ENCODE results near the gene FGF12.
"Not testable (repeated sequence)": the region's sequence is repeated elsewhere in the genome, so short reads cannot be mapped to it uniquely, and the experiment has no call there.

FGF12 gene

DNA sequence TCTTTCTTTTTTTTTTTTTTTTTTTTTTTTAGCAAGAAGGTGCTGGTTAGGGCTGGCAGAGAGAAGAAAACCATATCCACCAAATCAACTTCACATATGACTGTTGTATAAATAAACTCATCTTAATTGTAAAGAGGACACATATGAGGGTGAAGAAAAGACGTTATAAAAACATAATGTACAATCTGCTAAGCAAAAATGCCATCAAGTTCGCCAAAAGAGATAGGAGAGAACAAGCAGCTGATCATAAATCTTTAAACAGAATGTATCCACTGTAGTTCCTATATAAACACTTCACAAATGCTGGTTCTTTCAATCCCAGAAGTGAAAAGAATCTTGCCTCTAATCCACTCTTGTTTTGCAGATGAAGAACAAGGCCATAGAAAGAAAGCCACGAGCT is 9.2 kb downstream of the FGF12 start:
- ChIA-PET POLR2A (no interaction called here), CTCF (interaction anchor here (1.0 to 1.8 kb wide), 2 partner anchors 8 to 14 kb away, joined by 3 to 6 read pairs; no protein-coding TSS in a partner anchor)
- TF ChIP-seq, protein P1, sequence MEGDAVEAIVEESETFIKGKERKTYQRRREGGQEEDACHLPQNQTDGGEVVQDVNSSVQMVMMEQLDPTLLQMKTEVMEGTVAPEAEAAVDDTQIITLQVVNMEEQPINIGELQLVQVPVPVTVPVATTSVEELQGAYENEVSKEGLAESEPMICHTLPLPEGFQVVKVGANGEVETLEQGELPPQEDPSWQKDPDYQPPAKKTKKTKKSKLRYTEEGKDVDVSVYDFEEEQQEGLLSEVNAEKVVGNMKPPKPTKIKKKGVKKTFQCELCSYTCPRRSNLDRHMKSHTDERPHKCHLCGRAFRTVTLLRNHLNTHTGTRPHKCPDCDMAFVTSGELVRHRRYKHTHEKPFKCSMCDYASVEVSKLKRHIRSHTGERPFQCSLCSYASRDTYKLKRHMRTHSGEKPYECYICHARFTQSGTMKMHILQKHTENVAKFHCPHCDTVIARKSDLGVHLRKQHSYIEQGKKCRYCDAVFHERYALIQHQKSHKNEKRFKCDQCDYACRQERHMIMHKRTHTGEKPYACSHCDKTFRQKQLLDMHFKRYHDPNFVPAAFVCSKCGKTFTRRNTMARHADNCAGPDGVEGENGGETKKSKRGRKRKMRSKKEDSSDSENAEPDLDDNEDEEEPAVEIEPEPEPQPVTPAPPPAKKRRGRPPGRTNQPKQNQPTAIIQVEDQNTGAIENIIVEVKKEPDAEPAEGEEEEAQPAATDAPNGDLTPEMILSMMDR (IDR thresholded peaks at IDR 0.05; ENCODE audit: control extremely low read depth, extremely low read depth, low read depth, missing control alignments): no peak
- no peak for DNase-seq (ENCODE audit: extremely low spot score)

DNA sequence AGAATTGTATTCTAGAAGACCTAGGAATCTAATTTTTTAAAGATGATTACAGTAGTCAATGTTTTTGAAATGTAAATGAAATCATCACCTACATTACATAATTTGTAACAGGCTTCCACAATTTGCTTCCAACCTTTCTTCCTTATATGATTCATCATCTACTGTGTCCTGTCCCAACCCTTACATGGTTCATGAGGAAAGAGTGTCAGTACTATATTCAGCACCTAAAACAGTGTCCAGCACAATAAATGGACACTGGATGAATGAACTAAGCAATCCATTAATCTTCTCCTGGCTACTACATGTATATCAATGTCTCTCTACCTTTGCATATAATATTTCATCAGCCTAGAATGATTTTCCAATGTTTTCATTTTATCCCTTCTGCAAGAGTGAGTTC is 12.2 kb downstream of the FGF12 start:
- POLR2A ChIA-PET: no interaction called here
- TF ChIP-seq, protein P1 (IDR thresholded peaks at IDR 0.05; ENCODE audit: control extremely low read depth, extremely low read depth, low read depth, missing control alignments): no peak
- DNase-seq (ENCODE audit: extremely low spot score): no peak
- CTCF ChIA-PET: no interaction called here

DNA sequence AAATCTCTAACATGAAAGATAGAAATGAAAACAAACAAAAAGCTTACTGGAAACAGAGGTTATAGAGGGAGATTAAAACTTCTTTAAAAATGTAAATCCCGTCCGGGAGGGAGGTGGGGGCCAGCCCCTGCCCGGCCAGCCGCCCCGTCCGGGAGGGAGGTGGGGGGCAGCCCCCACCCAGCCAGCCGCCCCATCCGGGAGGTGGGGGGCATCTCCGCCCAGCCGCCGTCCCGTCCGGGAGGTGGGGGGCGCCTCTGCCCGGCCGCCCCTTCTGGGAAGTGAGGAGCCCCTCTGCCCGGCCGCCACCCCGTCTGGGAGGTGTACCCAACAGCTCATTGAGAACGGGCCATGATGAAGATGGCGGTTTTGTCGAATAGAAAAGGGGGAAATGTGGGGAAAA is 16.2 kb downstream of the FGF12 start:
- POLR2A ChIA-PET, CTCF ChIA-PET: not testable (repeated sequence)

DNA sequence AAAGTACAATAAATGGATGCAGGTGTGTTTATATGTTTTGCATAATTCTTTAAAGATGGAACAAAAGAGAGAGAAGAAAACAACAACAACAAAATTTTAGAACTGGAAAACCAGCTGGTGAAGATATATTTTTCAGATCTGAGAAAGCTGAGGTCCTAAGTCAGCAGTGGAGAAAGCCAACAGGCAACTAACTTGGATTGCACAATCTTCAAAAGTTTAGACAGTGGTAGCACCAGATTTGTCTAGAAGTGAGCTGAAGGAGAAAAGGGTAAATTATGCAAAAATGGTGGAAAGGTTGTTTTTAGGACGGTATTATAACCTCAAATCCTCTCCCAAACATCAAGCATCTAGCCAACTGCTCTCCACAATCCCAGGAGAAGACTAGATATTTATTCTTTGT is 17.0 kb downstream of the FGF12 start:
- no peak for DNase-seq (ENCODE audit: extremely low spot score)
- CTCF ChIA-PET: interaction anchor here (2.4 kb wide), 1 partner anchor 8 kb away, joined by 6 read pairs; no protein-coding TSS in a partner anchor
- POLR2A ChIA-PET: no interaction called here
- TF ChIP-seq, protein P1 (IDR thresholded peaks at IDR 0.05; ENCODE audit: control extremely low read depth, extremely low read depth, low read depth, missing control alignments): no peak

More for the DNA sequence above, 16.2 kb downstream of the FGF12 start:
- DNase-seq (ENCODE audit: extremely low spot score): not testable (repeated sequence)

DNA sequence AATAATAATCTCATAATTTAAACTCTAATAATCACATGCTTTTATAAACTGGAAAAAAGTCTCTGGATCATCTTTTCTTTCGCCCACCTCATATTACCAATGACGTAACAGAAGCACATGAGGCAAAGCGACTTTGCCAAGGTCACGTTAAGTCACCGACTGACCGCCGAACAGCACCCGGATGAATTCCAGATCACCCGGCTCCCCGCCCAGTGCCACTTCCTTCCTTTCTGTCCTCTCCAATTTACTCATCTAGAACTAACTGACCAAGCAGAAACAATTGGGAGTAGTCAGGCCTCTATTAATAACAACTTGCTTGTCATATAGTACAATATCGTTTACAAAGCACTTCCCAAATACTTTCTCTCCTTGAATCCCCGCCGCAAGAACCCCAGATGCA is 21.1 kb downstream of the FGF12 start:
- DNase-seq (ENCODE audit: extremely low spot score): no peak
- ChIA-PET CTCF (interaction anchor here (1.1 kb wide), 1 partner anchor 11 kb away, joined by 3 read pairs; no protein-coding TSS in a partner anchor), POLR2A (no interaction called here)
- TF ChIP-seq, protein P1 (IDR thresholded peaks at IDR 0.05; ENCODE audit: control extremely low read depth, extremely low read depth, low read depth, missing control alignments): no peak

DNA sequence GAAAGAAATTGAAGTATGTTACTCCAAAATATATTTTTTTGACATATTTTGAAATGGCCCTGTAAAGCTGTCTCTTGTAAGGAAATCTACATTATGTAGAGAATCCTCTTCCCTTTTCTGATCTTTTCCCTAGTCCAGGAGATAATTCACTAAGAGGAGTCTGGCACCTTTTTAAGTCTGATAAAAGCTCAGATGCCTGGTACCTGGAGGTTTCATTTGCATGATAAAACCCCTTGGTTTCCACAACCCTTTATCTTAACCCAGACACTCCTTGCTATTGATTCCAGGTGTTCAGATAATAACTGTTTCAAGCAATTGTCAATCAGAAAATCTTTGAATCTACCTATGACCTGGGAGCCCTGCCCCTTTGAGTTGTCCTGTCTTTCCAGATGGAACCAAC is 26.5 kb downstream of the FGF12 start:
- TF ChIP-seq, protein P1 (IDR thresholded peaks at IDR 0.05; ENCODE audit: control extremely low read depth, extremely low read depth, low read depth, missing control alignments): no peak
- POLR2A ChIA-PET: no interaction called here
- CTCF ChIA-PET: no interaction called here
- no peak for DNase-seq (ENCODE audit: extremely low spot score)

DNA sequence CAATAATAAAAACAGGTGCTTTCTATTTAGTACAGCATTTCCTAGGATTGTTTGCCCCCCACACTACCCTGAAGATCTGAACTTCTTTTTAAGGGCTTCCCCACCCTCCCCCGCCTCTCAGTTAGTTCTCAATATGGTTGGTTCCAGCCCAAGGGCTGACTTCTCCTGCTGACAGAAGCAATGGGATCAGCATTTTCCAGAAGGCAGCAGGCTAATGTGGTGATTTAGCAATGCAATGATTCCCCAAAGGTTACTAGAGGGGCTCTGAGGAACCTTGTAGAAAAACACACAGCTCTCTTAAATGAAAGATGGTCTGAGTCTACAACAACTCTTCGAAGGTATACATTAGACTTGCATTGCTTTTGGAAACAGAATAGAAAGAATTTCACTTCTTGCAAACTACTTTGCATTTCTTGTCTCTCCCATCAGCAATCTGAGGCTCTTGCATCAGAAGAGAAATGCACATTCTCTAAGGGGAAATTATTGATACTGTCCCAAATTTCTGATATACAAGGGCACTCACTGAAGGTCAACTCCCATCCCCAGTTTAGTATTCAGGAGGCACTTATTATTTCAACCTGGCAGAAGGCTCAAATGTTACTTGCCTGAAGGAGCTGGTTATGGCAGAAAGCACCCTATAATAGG is 30.3 kb downstream of the FGF12 start:
- POLR2A ChIA-PET: no interaction called here
- CTCF ChIA-PET: interaction anchor here (0.8 to 1.0 kb wide), 2 partner anchors 53 to 69 kb away, joined by 3 read pairs; no protein-coding TSS in a partner anchor
- no peak for DNase-seq (ENCODE audit: extremely low spot score)
- TF ChIP-seq, protein P1 (IDR thresholded peaks at IDR 0.05; ENCODE audit: control extremely low read depth, extremely low read depth, low read depth, missing control alignments): no peak

All from GM10248 (cell line).